HUES6 (cell line): ENCODE measurements around the gene MT1G.

Experiments
- H3K27ac ChIP-seq: 2 replicates; pipeline ENCODE4 v1.7.0; 2013; ENCODE audit warnings: low read depth, mild to moderate bottlenecking, low read length, inconsistent platforms
- H3K27me3 ChIP-seq: 2 replicates; pipeline ENCODE4 v1.6.1; 2013; ENCODE audit warnings: low read length; ENCODE audit not compliant: control insufficient read depth, insufficient read depth
- H3K36me3 ChIP-seq: 2 replicates; pipeline ENCODE4 v1.6.1; 2013; ENCODE audit warnings: low read length; ENCODE audit not compliant: control insufficient read depth, insufficient read depth
- H3K4me1 ChIP-seq: 2 replicates; pipeline ENCODE4 v1.6.1; 2013; ENCODE audit warnings: low read length; ENCODE audit not compliant: control insufficient read depth, insufficient read depth
- H3K4me3 ChIP-seq: 2 replicates; pipeline ENCODE4 v1.5.1; 2013; ENCODE audit warnings: low read depth, low read length
- H3K9ac ChIP-seq: one replicate; pipeline ENCODE4 v1.6.1; 2013; ENCODE audit warnings: mild to moderate bottlenecking, low read length
- H3K9me3 ChIP-seq: 2 replicates; pipeline ENCODE4 v1.6.1; 2013; ENCODE audit warnings: low read depth, low read length; ENCODE audit not compliant: control insufficient read depth, insufficient read depth

Gene MT1G

DNA sequence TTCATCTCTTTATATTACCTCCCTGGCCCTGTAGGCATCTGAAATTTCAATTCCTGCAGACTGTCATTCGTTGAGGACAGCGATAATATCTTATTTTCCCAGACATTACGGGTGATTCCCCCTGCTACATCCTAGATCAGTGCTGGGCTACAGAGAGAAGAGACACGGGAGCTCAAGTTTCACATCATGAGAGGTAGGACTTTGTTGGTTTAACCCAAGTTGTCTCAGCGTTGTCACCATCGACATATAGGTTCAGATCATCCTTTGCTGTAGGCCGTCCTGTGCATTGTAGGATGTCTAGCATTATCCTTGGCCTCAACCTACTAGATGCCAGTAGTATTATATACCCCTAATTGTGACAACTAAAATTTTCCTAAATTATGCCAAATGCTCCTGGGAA, 33.7 kb upstream of the MT1G start:
- no peaks in the 10 kb centered on the region; the same call in 1 of the 2 replicates for H3K27me3 ChIP-seq
- H3K36me3 ChIP-seq, result no peaks in the 10 kb centered on the region
- H3K9ac ChIP-seq, result no peak overlapping the region
- no peak overlapping the region for H3K4me3 ChIP-seq
- H3K9me3 ChIP-seq, result peaks cover 6% of the 10 kb centered on the region; the same call in 1 of the 2 replicates
- peaks cover 8% of the 10 kb centered on the region for H3K4me1 ChIP-seq
- H3K27ac ChIP-seq, result no peak overlapping the region

- Histone ChIP-seq H3K27ac (no peak overlapping the region), H3K4me1 (peaks cover 8% of the 10 kb centered on the region), H3K36me3 (no peaks in the 10 kb centered on the region), H3K4me3 (no peak overlapping the region), H3K27me3 (no peaks in the 10 kb centered on the region; the same call in 1 of the 2 replicates), H3K9me3 (peaks cover 6% of the 10 kb centered on the region; the same call in 1 of the 2 replicates), H3K9ac (no peak overlapping the region)
Measured at GRCh38 chr16:56700631-56701030, 32.8 kb upstream of the MT1G start.

- Histone ChIP-seq H3K4me1 (peaks cover 8% of the 10 kb centered on the region), H3K36me3 (no peaks in the 10 kb centered on the region), H3K4me3 (no peak overlapping the region), H3K27ac (no peak overlapping the region), H3K9me3 (peaks cover 6% of the 10 kb centered on the region; the same call in 1 of the 2 replicates), H3K27me3 (no peaks in the 10 kb centered on the region; the same call in 1 of the 2 replicates), H3K9ac (no peak overlapping the region)
Measured at GRCh38 chr16:56700195-56700594, 32.3 kb upstream of the MT1G start.

DNA sequence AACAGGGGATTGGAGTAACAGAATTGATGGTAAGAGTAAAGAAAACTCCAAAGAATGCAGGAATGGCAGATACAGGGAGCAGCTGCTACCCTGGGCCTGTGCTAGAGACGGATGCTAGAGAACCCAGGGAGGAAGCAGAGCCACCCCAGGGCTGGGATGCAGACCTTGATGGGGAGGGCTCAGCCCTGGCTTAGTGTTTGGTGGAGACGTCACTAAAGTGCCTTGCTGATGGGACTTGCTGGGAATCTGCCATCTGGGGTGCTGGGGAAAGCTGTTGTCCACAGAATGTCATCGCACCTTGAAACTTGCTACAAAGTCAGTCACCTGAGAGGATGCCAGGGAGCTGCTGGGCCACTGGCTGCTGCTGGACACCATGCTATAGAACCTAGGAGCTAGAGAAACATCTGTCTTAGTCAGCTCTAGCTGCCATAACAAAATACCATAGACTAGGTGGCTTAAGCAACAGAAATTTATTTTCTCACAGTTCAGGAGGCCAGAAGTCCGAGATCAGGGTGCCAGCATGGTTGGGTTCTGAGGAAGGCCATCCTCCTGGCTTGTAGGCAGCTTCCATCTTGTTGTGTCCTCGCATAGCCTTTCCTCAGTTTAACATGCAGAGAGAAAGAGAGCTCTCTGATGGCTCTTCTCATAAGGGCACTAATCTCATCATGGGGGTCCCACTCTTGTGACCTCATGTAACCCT, 29.7 kb upstream of the MT1G start:
- peaks cover 6% of the 10 kb centered on the region; the same call in 1 of the 2 replicates for H3K9me3 ChIP-seq
- no peak overlapping the region for H3K27ac ChIP-seq
- H3K27me3 ChIP-seq, result no peaks in the 10 kb centered on the region; the same call in 1 of the 2 replicates
- H3K4me1 ChIP-seq, result peaks cover 8% of the 10 kb centered on the region
- H3K9ac ChIP-seq, result no peak overlapping the region
- no peaks in the 10 kb centered on the region for H3K36me3 ChIP-seq
- no peak overlapping the region for H3K4me3 ChIP-seq

- Histone ChIP-seq H3K9ac (no peak overlapping the region), H3K27ac (no peak overlapping the region)
Measured at GRCh38 chr16:56695246-56695645, 27.4 kb upstream of the MT1G start.

GRCh38 chr16:56691885-56692284, 24.0 kb upstream of the MT1G start:
- Histone ChIP-seq H3K9ac (no peak overlapping the region), H3K4me1 (peaks cover 3% of the 10 kb centered on the region; the same call in 1 of the 2 replicates), H3K9me3 (no peaks in the 10 kb centered on the region), H3K27ac (no peak overlapping the region), H3K4me3 (no peak overlapping the region), H3K36me3 (no peaks in the 10 kb centered on the region), H3K27me3 (no peaks in the 10 kb centered on the region)

More at GRCh38 chr16:56695246-56695645, 27.4 kb upstream of the MT1G start:
- H3K4me3 ChIP-seq, result no peak overlapping the region
- peaks cover 3% of the 10 kb centered on the region; the same call in 1 of the 2 replicates for H3K4me1 ChIP-seq
- H3K36me3 ChIP-seq, result no peaks in the 10 kb centered on the region
- peaks cover 6% of the 10 kb centered on the region; the same call in 1 of the 2 replicates for H3K9me3 ChIP-seq
- no peaks in the 10 kb centered on the region for H3K27me3 ChIP-seq

GRCh38 chr16:56690420-56691122, 22.7 kb upstream of the MT1G start:
- H3K9me3 ChIP-seq, result no peaks in the 10 kb centered on the region
- H3K27ac ChIP-seq, result no peak overlapping the region
- H3K9ac ChIP-seq, result no peak overlapping the region
- H3K4me3 ChIP-seq, result no peak overlapping the region
- peaks cover 3% of the 10 kb centered on the region; the same call in 1 of the 2 replicates for H3K4me1 ChIP-seq
- H3K27me3 ChIP-seq, result no peaks in the 10 kb centered on the region
- peaks cover 8% of the 10 kb centered on the region; the same call in 1 of the 2 replicates for H3K36me3 ChIP-seq

DNA sequence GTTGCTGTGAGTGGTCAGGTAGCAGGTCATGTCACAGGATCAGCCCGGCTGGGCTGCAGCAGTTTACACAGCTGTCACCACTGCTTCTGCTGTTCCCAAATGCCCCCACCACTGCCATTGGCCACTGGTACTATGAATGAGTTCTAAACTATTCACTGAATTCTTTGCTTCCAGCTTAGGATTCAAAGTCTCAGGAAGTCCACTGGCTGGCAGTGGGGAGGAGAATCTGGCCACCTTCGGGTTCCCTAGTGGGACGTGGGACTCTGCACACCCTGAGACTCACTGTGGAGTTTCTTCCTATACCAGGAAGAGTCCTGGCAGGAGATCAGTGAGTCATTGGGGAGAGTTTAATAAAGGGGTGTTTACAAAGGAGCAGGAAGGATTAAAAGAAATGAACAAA, 21.3 kb upstream of the MT1G start:
- H3K4me3 ChIP-seq, result no peak overlapping the region
- H3K27ac ChIP-seq, result no peak overlapping the region
- H3K36me3 ChIP-seq, result peaks cover 8% of the 10 kb centered on the region; the same call in 1 of the 2 replicates
- H3K9me3 ChIP-seq, result no peaks in the 10 kb centered on the region
- no peak overlapping the region for H3K9ac ChIP-seq
- peaks cover 3% of the 10 kb centered on the region; the same call in 1 of the 2 replicates for H3K4me1 ChIP-seq
- H3K27me3 ChIP-seq, result no peaks in the 10 kb centered on the region

GRCh38 chr16:56688762-56689161, 20.9 kb upstream of the MT1G start:
- Histone ChIP-seq H3K9me3 (no peaks in the 10 kb centered on the region), H3K27ac (no peak overlapping the region), H3K9ac (no peak overlapping the region), H3K36me3 (peaks cover 9% of the 10 kb centered on the region; the same call in 1 of the 2 replicates), H3K4me3 (no peak overlapping the region), H3K4me1 (peaks cover 3% of the 10 kb centered on the region; the same call in 1 of the 2 replicates), H3K27me3 (no peaks in the 10 kb centered on the region)

- Histone ChIP-seq H3K27ac (no peak overlapping the region), H3K9ac (no peak overlapping the region), H3K36me3 (peaks cover 16% of the 10 kb centered on the region; the same call in 1 of the 2 replicates), H3K27me3 (peaks cover 10% of the 10 kb centered on the region; the same call in 1 of the 2 replicates), H3K9me3 (no peaks in the 10 kb centered on the region), H3K4me3 (no peak overlapping the region), H3K4me1 (peaks cover 16% of the 10 kb centered on the region)
Measured at GRCh38 chr16:56686758-56687157, 18.9 kb upstream of the MT1G start.
